Measurements from ENCODE around the gene PCNX3.

DNA sequence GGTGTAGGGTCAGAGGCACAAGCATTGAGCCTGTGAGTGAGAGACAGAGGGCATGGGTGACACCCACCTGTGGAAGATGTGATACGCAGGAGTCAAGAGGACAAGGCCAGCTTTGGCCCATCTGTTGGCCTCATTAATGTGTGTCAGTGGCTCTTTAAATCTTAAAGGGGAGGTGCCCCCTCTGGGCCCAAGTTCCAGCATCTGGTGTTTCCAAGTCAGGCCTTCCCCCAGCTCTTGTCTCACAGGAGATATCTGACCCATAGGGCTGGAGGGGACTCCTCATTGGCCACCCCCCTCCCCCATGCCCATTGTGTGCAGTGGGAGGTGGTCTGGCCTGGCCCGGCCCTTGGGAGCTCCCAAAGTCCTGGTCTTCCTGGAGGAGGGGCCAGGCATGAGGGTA, 28.9 kb upstream of the PCNX3 start:
- TF ChIP-seq POLR2AphosphoS5 (IDR thresholded peaks at IDR 0.05; ENCODE audit: insufficient read depth, low read depth, low read length) (no peak), POLR2A (IDR thresholded peaks at IDR 0.05; ENCODE audit: low read depth, low read length) (no peak), EZH2 (IDR thresholded peaks at IDR 0.05; ENCODE audit: borderline replicate concordance, low read depth, low read length, severe bottlenecking) (no peak), JUN (IDR thresholded peaks at IDR 0.05; ENCODE audit: borderline replicate concordance, insufficient read depth, insufficient read length, low read depth) (no peak), MYC (IDR thresholded peaks at IDR 0.05; ENCODE audit: low read depth, low read length) (no peak), FOS (IDR thresholded peaks at IDR 0.05; ENCODE audit: borderline replicate concordance, insufficient read depth, low read length) (no peak), GATA2 (IDR thresholded peaks at IDR 0.05; ENCODE audit: insufficient read depth, insufficient read length, low read depth, low read length) (no peak)
- TF ChIP-seq, protein P1, sequence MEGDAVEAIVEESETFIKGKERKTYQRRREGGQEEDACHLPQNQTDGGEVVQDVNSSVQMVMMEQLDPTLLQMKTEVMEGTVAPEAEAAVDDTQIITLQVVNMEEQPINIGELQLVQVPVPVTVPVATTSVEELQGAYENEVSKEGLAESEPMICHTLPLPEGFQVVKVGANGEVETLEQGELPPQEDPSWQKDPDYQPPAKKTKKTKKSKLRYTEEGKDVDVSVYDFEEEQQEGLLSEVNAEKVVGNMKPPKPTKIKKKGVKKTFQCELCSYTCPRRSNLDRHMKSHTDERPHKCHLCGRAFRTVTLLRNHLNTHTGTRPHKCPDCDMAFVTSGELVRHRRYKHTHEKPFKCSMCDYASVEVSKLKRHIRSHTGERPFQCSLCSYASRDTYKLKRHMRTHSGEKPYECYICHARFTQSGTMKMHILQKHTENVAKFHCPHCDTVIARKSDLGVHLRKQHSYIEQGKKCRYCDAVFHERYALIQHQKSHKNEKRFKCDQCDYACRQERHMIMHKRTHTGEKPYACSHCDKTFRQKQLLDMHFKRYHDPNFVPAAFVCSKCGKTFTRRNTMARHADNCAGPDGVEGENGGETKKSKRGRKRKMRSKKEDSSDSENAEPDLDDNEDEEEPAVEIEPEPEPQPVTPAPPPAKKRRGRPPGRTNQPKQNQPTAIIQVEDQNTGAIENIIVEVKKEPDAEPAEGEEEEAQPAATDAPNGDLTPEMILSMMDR (IDR thresholded peaks at IDR 0.05; ENCODE audit: extremely low read depth in 1 of 2, insufficient read depth in 1 of 2, low read depth in 1 of 2, low read length in 2 of 2): no peak
- TF ChIP-seq, protein P2, sequence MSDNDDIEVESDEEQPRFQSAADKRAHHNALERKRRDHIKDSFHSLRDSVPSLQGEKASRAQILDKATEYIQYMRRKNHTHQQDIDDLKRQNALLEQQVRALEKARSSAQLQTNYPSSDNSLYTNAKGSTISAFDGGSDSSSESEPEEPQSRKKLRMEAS (IDR thresholded peaks at IDR 0.05; ENCODE audit: insufficient read depth, insufficient read length): no peak
